Measurements from ENCODE around the gene TREML4. TPM values are rescaled to one million over a fixed set of nuclear protein-coding genes. Genes with fewer than 3 reads are reported as not detected.

TREML4 gene
- total and polyA plus RNA-seq, 10 of the 15 experiments (the other 5 are each of a cell fraction or from before 2014, with no cell fraction given): not detected

GRCh38 chr6:41216616-41217015 lies 11.5 kb upstream of the TREML4 start (continued):
- TF ChIP-seq ZNF592 (IDR thresholded peaks at IDR 0.05) (no peak), LARP7 (IDR thresholded peaks at IDR 0.05) (no peak), MYC (IDR thresholded peaks at IDR 0.05; ENCODE audit: insufficient read depth, insufficient read length, insufficient replicate concordance, low read length, severe bottlenecking) (no peak), ZBTB4 (CRISPR knock-in tag; IDR thresholded peaks at IDR 0.05) (no peak), SP1 (IDR thresholded peaks at IDR 0.05; ENCODE audit: low read depth, low read length) (no peak)
